A549 (cell line): Measurements from ENCODE around the gene EPHB1. TPM values are rescaled to one million over a fixed set of nuclear protein-coding genes. Genes with fewer than 3 reads are reported as not detected.

Source experiments
- ATAC-seq, 2 experiments: fragments of 200-7000 bp in 1 of 2; fragments of >200 bp in 1 of 2; cut with Nextera tagmentation in 1 of 2; cut with Tn5 transposase in 1 of 2; 3 replicates each; pipeline versions ENCODE4 v1.8.0 to v1.9.1; 2018 to 2020; ENCODE audit warnings: mild to moderate bottlenecking in 1 of 2, moderate library complexity in 1 of 2
- CTCF ChIA-PET: fragments of 300-600 bp; sonication (Branson Sonifier 250); formaldehyde crosslinking; extraction: SDS; loops from one replicate; lab custom pipeline; 2021; ENCODE audit warnings: antibody characterized with exemption, inconsistent platforms; lab: Yijun Ruan, JAX
- POLR2A ChIA-PET: fragments of 350-600 bp; formaldehyde crosslinking; extraction: SDS; loops from one replicate; lab custom pipeline; 2021; ENCODE audit warnings: antibody characterized with exemption, inconsistent platforms; lab: Yijun Ruan, JAX
- DNase-seq, 2 experiments: peaks; one replicate each; pipeline versions ENCODE4 v3.0.0 to v3.0.0-alpha.2; 2011 to 2016; ENCODE audit warnings: low read depth in 1 of 2, low spot score in 1 of 2
- FAIRE-seq: peaks from 2 replicates; lab custom pipeline; 2011; peaks lifted over from hg19 to GRCh38; lab: Jason Lieb, UNC
- H3K27ac ChIP-seq, 2 experiments: fragments of >200 bp; sonication (Bioruptor Twin); formaldehyde crosslinking; 3 replicates each; pipeline ENCODE4 v1.5.1; 2016 to 2017
- H3K4me1 ChIP-seq: fragments of >200 bp; sonication (Bioruptor Twin); formaldehyde crosslinking; 3 replicates; pipeline ENCODE4 v1.6.1; 2016
- H3K4me2 ChIP-seq: fragments of >200 bp; sonication (Bioruptor Twin); formaldehyde crosslinking; 3 replicates; pipeline ENCODE4 v1.6.1; 2016
- H3K4me3 ChIP-seq: fragments of >200 bp; sonication (Bioruptor Twin); formaldehyde crosslinking; 3 replicates; pipeline ENCODE4 v1.5.1; 2016
- H3K9me3 ChIP-seq: fragments of >200 bp; sonication (Bioruptor Twin); formaldehyde crosslinking; 3 replicates; pipeline ENCODE4 v1.6.1; 2016
- CBX2 ChIP-seq: fragments of 200-600 bp; sonication (generic); IDR thresholded peaks from 2 replicates; pipeline ENCODE4 v1.6.1; 2016; ENCODE audit warnings: low read depth, mild to moderate bottlenecking, borderline replicate concordance
- EP300 ChIP-seq, 2 experiments: fragments of >200 bp; sonication (Bioruptor Twin); formaldehyde crosslinking; IDR thresholded peaks; 2 replicates in 1 of 2; 3 replicates in 1 of 2; pipeline ENCODE4 v1.6.1; 2016 to 2017
- ESRRA ChIP-seq: fragments of 150-350 bp; IDR thresholded peaks from 2 replicates; pipeline ENCODE4 v1.6.1; 2014; ENCODE audit warnings: mild to moderate bottlenecking, low read length, borderline replicate concordance
- FOSB ChIP-seq: fragments of 250-450 bp; sonication (Bioruptor Pico); IDR thresholded peaks from 2 replicates; pipeline ENCODE4 v1.5.0; 2020; ENCODE audit warnings: mild to moderate bottlenecking, moderate library complexity
- HOXA7 ChIP-seq: fragments of 250-450 bp; sonication (Bioruptor Pico); IDR thresholded peaks from 2 replicates; pipeline ENCODE4 v1.5.0; 2020; ENCODE audit warnings: mild to moderate bottlenecking, moderate library complexity
- HOXB5 ChIP-seq: fragments of 250-450 bp; sonication (Bioruptor Pico); IDR thresholded peaks from 2 replicates; pipeline ENCODE4 v1.5.0; 2020; ENCODE audit warnings: mild to moderate bottlenecking, moderate library complexity
- JUN ChIP-seq, 2 experiments: fragments of >200 bp; sonication (Bioruptor Twin); formaldehyde crosslinking; IDR thresholded peaks; 2 replicates in 1 of 2; 3 replicates in 1 of 2; pipeline ENCODE4 v1.6.1; 2016 to 2017
- MYC ChIP-seq: IDR thresholded peaks from 2 replicates; pipeline ENCODE4 v1.6.1; 2012; ENCODE audit warnings: mild to moderate bottlenecking, inconsistent platforms, low read length, improper control_type of control experiment, borderline replicate concordance
- NFE2L2 ChIP-seq: fragments of 150-350 bp; conservative IDR thresholded peaks from 2 replicates; pipeline ENCODE4 v1.6.1; 2014; ENCODE audit warnings: low read length
- NPAS2 ChIP-seq: fragments of 250-450 bp; sonication (Bioruptor Pico); IDR thresholded peaks from 2 replicates; pipeline ENCODE4 v1.8.0; 2022; ENCODE audit warnings: mild to moderate bottlenecking, moderate library complexity, borderline replicate concordance
- POLR2A ChIP-seq: IDR thresholded peaks from 2 replicates; pipeline ENCODE4 v1.6.1; 2012; ENCODE audit warnings: mild to moderate bottlenecking, low read length
- POLR2AphosphoS2 ChIP-seq: conservative IDR thresholded peaks from 2 replicates; pipeline ENCODE4 v1.6.1; 2012; ENCODE audit warnings: low read length, improper control_type of control experiment, inconsistent platforms
- RAD21 ChIP-seq, 2 experiments: fragments of >200 bp in 1 of 2; sonication (Bioruptor Twin) in 1 of 2; formaldehyde crosslinking in 1 of 2; IDR thresholded peaks in 1 of 2; conservative IDR thresholded peaks in 1 of 2; 2 replicates in 1 of 2; 3 replicates in 1 of 2; pipeline ENCODE4 v1.6.1; 2012 to 2018; ENCODE audit warnings: inconsistent platforms in 1 of 2
- RFX5 ChIP-seq: fragments of 450-650 bp; IDR thresholded peaks from 2 replicates; pipeline ENCODE4 v1.7.1; 2014; ENCODE audit warnings: antibody characterized with exemption, mild to moderate bottlenecking, moderate library complexity
- RNF2 ChIP-seq: fragments of 200-600 bp; sonication (generic); IDR thresholded peaks from 2 replicates; pipeline ENCODE4 v1.6.1; 2016; ENCODE audit warnings: low read depth, mild to moderate bottlenecking, antibody characterized with exemption, moderate library complexity, borderline replicate concordance
- SMC3 ChIP-seq: fragments of >200 bp; sonication (Bioruptor Twin); formaldehyde crosslinking; IDR thresholded peaks from 3 replicates; pipeline ENCODE4 v1.6.1; 2018; ENCODE audit warnings: inconsistent platforms
- SREBF2 ChIP-seq: fragments of 450-650 bp; IDR thresholded peaks from 2 replicates; pipeline ENCODE4 v1.6.1; 2014; ENCODE audit warnings: mild to moderate bottlenecking, moderate library complexity
- TFCP2L1 ChIP-seq: fragments of 250-450 bp; sonication (Bioruptor Pico); IDR thresholded peaks from 2 replicates; pipeline ENCODE4 v1.5.0; 2021; ENCODE audit warnings: mild to moderate bottlenecking
- ZSCAN20 ChIP-seq: fragments of 250-450 bp; sonication (Bioruptor Pico); IDR thresholded peaks from 2 replicates; pipeline ENCODE4 v1.8.0; 2022; ENCODE audit warnings: mild to moderate bottlenecking, moderate library complexity
- WGBS: methylation state at CpG from one replicate; pipeline ENCODE4 v1.1.6; 2017; ENCODE audit errors: missing lambda C conversion rate; 5-methylcytosine and 5-hydroxymethylcytosine counted together
- polyA plus RNA-seq, 4 experiments: library from polyadenylated mRNA; depleted of rRNA in 3 of 4; stranded (reverse); fragments of >200 nt; fragmentation: RNase III in 1 of 4; extraction: RNeasy Plus Mini Kit Qiagen cat#74134 plus additional on column Dnase treatment in 1 of 4; gene quantifications; 2 replicates in 3 of 4; 3 replicates in 1 of 4; pipeline ENCODE4 v1.2.3, GENCODE V29; 2011 to 2017
- TF ChIP-seq, protein P1 (sequence below): fragments of 250-450 bp; sonication (Bioruptor Pico); IDR thresholded peaks from 2 replicates; pipeline ENCODE4 v1.5.0; 2021; ENCODE audit warnings: mild to moderate bottlenecking, moderate library complexity, borderline replicate concordance
- TF ChIP-seq, protein P2 (sequence below): IDR thresholded peaks from 2 replicates; pipeline ENCODE4 v1.6.1; 2012
- TF ChIP-seq, protein P3 (sequence below): fragments of 450-650 bp; IDR thresholded peaks from 2 replicates; pipeline ENCODE4 v1.6.1; 2014; ENCODE audit warnings: antibody characterized with exemption
- TF ChIP-seq, protein P4 (sequence below): IDR thresholded peaks from 2 replicates; pipeline ENCODE4 v1.6.1; 2012

Gene EPHB1
- polyA plus RNA-seq, 2 of the 4 experiments (the other 2 are of a cell fraction), result 0.18 to 0.21 TPM

DNA sequence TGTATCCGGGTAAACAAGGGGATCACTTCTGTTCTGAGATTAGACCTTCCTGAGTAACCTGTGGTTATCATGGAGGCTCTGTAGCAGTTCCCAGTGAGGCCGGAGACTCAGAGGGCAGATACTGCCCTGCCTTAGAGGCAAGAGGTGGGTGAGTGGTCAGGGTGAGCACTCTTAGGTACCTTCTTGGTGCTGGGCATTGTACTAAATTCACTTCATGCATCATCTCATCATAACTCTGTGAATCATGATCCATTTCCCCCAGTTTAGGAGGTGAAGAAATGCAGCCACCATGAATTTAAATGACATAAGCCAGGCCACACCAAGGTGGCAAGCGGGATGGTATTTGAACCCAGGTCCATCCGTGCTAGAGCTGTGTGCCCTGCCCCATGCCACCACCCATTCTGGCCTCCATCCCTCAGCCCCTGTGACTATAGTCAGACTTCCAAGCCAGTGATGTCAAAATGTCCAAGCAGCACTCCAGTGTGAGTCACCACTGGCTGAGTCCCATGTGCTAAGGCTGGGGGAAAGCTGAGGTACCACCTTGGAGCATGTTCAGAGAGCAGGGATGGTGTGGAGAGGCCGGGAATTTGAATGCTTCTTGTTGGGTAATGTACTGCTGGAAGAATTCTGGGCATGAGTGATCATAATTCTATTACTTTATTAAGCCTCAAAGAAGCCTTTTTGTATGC is 88.8 kb downstream of the EPHB1 start (continued):
- TF ChIP-seq POLR2AphosphoS2, result no peak
- TF ChIP-seq JUN (IDR thresholded peaks at IDR 0.05), result no peak
- no peak for TF ChIP-seq ZSCAN20
- no peak for TF ChIP-seq TFCP2L1 (CRISPR knock-in tag)

DNA sequence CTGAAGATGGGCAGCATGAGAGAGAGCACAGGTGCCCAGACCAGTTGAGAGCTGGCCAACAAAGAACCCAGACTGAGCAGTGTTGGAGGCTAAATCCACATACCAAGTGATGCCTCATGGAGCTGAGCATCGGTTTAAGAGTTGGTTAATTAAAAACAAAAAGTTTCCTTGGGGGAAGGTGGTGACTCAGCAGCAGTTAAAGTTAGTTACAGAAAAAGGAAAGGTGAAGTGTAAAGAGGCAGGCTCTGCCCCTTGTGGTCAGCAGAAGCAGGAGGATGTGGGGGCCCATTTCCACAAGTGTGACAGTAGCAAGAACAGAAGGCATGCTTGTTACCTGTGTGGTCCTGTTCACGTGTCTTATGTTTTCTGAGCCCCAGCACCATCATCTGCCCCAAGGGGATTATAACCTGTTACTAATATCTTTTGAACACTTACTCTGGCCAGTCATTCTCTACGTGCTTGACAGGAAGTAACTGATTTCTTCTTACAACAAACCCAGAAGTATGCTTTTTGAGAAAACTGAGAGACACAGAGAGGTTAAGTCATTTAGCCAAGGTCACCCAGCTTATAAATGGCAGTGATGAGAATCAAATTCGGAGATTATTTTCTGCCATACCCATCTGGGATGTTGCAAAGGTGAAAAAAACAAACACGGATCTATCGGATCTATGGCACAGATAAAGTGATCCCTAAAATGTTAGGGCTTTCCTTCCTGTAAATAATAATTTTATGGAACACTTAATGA is 91.0 kb downstream of the EPHB1 start:
- CTCF ChIA-PET, result no interaction called here
- no peak for TF ChIP-seq NFE2L2
- TF ChIP-seq, protein P1, sequence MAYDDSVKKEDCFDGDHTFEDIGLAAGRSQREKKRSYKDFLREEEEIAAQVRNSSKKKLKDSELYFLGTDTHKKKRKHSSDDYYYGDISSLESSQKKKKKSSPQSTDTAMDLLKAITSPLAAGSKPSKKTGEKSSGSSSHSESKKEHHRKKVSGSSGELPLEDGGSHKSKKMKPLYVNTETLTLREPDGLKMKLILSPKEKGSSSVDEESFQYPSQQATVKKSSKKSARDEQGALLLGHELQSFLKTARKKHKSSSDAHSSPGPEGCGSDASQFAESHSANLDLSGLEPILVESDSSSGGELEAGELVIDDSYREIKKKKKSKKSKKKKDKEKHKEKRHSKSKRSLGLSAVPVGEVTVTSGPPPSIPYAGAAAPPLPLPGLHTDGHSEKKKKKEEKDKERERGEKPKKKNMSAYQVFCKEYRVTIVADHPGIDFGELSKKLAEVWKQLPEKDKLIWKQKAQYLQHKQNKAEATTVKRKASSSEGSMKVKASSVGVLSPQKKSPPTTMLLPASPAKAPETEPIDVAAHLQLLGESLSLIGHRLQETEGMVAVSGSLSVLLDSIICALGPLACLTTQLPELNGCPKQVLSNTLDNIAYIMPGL (CRISPR knock-in tag), result no peak
- TF ChIP-seq, protein P2, sequence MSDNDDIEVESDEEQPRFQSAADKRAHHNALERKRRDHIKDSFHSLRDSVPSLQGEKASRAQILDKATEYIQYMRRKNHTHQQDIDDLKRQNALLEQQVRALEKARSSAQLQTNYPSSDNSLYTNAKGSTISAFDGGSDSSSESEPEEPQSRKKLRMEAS, result no peak
- TF ChIP-seq, protein P3, sequence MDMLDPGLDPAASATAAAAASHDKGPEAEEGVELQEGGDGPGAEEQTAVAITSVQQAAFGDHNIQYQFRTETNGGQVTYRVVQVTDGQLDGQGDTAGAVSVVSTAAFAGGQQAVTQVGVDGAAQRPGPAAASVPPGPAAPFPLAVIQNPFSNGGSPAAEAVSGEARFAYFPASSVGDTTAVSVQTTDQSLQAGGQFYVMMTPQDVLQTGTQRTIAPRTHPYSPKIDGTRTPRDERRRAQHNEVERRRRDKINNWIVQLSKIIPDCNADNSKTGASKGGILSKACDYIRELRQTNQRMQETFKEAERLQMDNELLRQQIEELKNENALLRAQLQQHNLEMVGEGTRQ, result no peak
- no peak for TF ChIP-seq HOXB5 (CRISPR knock-in tag)
- no peak for TF ChIP-seq NPAS2 (CRISPR knock-in tag)
- no peak for TF ChIP-seq SMC3
- TF ChIP-seq ESRRA, result no peak
- TF ChIP-seq RFX5, result no peak
- TF ChIP-seq MYC, result no peak
- no peak for TF ChIP-seq RAD21 (conservative IDR thresholded peaks at IDR 0.05 in 1 of 2, IDR thresholded peaks at IDR 0.05 in 1 of 2)
- no peak for TF ChIP-seq EP300 (IDR thresholded peaks at IDR 0.05)
- no peak for TF ChIP-seq JUN (IDR thresholded peaks at IDR 0.05)
- TF ChIP-seq RNF2, result no peak
- TF ChIP-seq CBX2, result no peak
- no peak for TF ChIP-seq FOSB (CRISPR knock-in tag)
- no peak for TF ChIP-seq POLR2A
- no peak for TF ChIP-seq SREBF2
- TF ChIP-seq, protein P4, sequence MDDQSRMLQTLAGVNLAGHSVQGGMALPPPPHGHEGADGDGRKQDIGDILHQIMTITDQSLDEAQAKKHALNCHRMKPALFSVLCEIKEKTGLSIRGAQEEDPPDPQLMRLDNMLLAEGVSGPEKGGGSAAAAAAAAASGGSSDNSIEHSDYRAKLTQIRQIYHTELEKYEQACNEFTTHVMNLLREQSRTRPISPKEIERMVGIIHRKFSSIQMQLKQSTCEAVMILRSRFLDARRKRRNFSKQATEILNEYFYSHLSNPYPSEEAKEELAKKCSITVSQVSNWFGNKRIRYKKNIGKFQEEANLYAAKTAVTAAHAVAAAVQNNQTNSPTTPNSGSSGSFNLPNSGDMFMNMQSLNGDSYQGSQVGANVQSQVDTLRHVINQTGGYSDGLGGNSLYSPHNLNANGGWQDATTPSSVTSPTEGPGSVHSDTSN, result no peak
- TF ChIP-seq HOXA7, result no peak
- Histone ChIP-seq H3K4me2 (no peak overlapping the region), H3K4me1 (no peaks in the 10 kb centered on the region), H3K27ac (no peak overlapping the region), H3K9me3 (no peaks in the 10 kb centered on the region), H3K4me3 (no peak overlapping the region)
- FAIRE-seq, result no peak
- POLR2A ChIA-PET, result no interaction called here
- no peak for DNase-seq
- WGBS, result 10% methylated on average over 6 of the region's 6 CpGs
- no peak for ATAC-seq
